Measurements from ENCODE around the gene PRKACB. TPM values are rescaled to one million over a fixed set of nuclear protein-coding genes. Genes with fewer than 3 reads are reported as not detected.
"Not testable (repeated sequence)": the region's sequence is repeated elsewhere in the genome, so short reads cannot be mapped to it uniquely, and the experiment has no call there.

Gene PRKACB
- total RNA-seq, 1 donor from 2014 or later, result 13.7 TPM

DNA sequence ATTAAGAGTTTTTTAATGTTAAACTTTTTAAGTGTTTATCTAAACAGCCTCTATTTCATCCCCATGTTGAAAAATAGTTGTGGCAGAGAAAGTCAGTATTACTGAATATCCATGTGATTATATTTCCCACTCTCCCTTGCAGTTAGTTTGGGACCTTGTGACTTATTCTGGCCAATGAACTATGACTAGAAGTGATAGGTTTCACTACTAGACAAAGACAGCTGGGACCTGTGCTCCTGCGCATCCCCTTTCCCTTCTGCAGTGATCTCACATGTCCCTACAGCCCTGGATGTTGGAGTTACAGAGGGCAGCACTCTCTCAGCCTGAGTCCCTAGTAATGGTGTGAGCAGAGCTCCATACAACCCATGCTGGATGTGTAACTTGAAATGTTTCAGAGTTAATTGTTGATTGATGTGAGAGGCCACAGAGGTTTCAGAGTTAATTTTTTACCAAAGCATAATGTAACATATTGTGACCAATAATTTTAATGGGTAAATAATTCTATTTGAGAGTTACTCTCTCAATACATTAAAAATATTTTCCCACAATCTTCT is 138.8 kb downstream of the PRKACB start:
- Histone ChIP-seq H3K4me3 (ENCODE audit: low read depth, low read length) (no peak overlapping the region), H3K27me3 (ENCODE audit: control insufficient read depth, insufficient read depth, low read length) (no peaks in the 10 kb centered on the region), H3K36me3 (ENCODE audit: control insufficient read depth, insufficient read depth, low read length) (no peaks in the 10 kb centered on the region)
- TF ChIP-seq, protein P1, sequence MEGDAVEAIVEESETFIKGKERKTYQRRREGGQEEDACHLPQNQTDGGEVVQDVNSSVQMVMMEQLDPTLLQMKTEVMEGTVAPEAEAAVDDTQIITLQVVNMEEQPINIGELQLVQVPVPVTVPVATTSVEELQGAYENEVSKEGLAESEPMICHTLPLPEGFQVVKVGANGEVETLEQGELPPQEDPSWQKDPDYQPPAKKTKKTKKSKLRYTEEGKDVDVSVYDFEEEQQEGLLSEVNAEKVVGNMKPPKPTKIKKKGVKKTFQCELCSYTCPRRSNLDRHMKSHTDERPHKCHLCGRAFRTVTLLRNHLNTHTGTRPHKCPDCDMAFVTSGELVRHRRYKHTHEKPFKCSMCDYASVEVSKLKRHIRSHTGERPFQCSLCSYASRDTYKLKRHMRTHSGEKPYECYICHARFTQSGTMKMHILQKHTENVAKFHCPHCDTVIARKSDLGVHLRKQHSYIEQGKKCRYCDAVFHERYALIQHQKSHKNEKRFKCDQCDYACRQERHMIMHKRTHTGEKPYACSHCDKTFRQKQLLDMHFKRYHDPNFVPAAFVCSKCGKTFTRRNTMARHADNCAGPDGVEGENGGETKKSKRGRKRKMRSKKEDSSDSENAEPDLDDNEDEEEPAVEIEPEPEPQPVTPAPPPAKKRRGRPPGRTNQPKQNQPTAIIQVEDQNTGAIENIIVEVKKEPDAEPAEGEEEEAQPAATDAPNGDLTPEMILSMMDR (IDR thresholded peaks at IDR 0.05; ENCODE audit: insufficient read depth, low read length, poor library complexity, severe bottlenecking), result no peak
- no peak for DNase-seq (ENCODE audit: low read depth)

DNA sequence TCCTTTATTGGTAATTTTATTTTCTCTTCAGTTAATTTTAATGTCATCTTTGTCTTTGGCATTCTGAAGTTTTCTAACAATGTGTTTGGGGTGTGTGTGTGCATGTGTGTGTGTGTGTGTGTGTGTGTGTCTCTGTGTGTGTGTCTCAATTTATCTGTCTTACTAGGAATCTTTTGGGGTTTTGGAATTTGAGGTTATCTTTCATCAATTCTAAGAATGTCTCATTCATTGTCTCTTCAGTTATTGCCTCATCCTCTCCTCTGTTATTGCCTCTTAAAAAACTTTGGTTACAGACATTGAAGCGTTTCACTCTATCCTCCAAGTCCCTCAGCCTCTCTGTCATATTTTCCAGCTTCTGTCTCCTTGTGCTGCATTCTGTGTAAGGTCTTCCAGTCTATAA is 139.3 kb downstream of the PRKACB start:
- Histone ChIP-seq H3K27me3 (ENCODE audit: control insufficient read depth, insufficient read depth, low read length) (no peaks in the 10 kb centered on the region), H3K4me3 (ENCODE audit: low read depth, low read length) (no peak overlapping the region), H3K36me3 (ENCODE audit: control insufficient read depth, insufficient read depth, low read length) (no peaks in the 10 kb centered on the region)
- TF ChIP-seq, protein P1 (IDR thresholded peaks at IDR 0.05; ENCODE audit: insufficient read depth, low read length, poor library complexity, severe bottlenecking), result no peak
- DNase-seq (ENCODE audit: low read depth), result no peak

DNA sequence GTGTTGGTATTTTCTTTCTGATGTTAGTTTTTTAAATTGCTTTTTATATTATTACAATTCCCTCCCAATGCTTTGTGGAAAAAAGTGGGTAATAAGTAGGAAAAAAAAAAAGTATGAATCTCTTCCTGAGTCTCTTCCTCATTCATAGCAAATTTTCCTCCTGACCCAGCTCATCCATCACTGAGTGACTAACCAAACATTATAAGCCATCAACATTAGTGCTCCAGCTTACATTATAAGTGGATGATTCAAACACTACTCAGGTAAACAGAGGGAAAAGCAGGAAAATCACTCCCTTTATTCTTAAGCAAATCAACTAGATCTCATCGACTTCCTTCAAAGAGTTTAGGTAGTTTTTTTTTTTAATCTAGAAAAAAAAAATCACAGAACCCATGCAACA is 142.0 kb downstream of the PRKACB start:
- TF ChIP-seq, protein P1 (IDR thresholded peaks at IDR 0.05; ENCODE audit: insufficient read depth, low read length, poor library complexity, severe bottlenecking), result no peak
- H3K36me3 ChIP-seq (ENCODE audit: control insufficient read depth, insufficient read depth, low read length), result no peaks in the 10 kb centered on the region
- DNase-seq (ENCODE audit: low read depth), result no peak
- H3K27me3 ChIP-seq (ENCODE audit: control insufficient read depth, insufficient read depth, low read length), result no peaks in the 10 kb centered on the region
- no peak overlapping the region for H3K4me3 ChIP-seq (ENCODE audit: low read depth, low read length)

DNA sequence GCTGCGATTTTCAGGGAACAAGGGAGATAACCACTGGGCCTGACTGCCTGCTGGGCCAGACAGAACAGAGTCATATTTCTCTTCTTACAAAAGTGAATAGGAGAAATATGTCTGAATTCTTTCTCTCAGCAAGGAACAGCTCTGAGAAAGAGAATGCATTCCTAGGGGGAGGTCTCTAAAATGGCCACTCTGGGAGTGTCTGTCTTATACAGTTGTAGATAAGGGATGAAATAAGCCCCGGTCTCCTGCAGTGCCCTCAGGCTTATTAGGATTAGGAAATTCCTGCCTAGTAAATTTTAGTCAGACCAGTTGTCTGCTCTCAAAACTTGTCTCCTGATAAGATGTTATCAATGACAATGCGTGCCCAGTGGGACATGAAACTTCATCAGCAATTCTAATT is 143.3 kb downstream of the PRKACB start:
- H3K27me3 ChIP-seq (ENCODE audit: control insufficient read depth, insufficient read depth, low read length); H3K36me3 ChIP-seq (ENCODE audit: control insufficient read depth, insufficient read depth, low read length); DNase-seq (ENCODE audit: low read depth); H3K4me3 ChIP-seq (ENCODE audit: low read depth, low read length): not testable (repeated sequence)

Other genes with a start within 250 kb of the PRKACB start
- gene TTLL7, start 145.1 kb upstream of the PRKACB start, total RNA-seq, result 2.4 and 4.4 TPM in 2 replicates
- 1.2 and 1.9 TPM in 2 replicates for gene SAMD13, start 157.4 kb downstream of the PRKACB start, total RNA-seq